HG03354 (cell line): ENCODE measurements around the gene ITPRIPL2.

Source experiments
- ATAC-seq: cut with Tn5 transposase; IDR thresholded peaks from one replicate; pipeline ENCODE4 v1.9.1; 2021; ENCODE audit warnings: mild to moderate bottlenecking; ENCODE audit not compliant: unreplicated experiment, poor library complexity, severe bottlenecking

Gene ITPRIPL2

DNA sequence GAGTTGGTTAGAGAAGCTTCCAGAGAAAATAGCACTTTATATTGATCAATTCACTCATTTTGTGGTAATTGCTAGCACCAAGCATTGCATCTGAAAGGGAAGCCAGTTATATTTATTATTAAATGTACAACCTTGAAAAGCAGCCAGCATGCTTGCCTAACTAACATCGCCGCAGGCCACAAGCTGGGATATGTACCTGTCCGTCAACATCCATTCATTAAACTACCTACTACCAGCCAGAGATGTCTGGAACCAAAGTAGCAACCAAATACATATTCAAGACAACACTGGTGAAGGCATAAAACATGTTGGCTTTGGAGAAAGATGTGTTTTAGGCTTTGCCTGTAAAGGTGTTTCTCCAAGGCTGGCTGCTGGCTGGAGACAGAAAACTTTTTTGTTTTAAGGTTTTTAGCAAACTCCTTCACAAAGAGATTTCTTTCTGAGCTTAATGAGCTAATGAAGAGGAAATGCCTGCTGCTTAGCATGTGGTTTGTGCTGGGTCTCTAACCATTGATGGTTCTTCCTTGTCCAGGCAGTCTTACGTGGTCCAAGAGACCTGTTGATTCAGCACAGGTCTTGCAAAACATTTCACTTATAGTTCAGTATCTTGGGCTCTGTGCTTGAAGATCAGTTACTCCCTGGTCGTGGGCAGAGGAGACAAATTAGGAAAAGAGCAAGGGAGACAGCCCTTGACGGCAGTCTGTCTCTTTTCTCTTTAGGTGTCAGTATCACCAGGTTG is 3.1 kb downstream of the ITPRIPL2 start:
- ATAC-seq: no peak

- ATAC-seq: no peak
Observed at GRCh38 chr16:19118938-19119431, 5.2 kb downstream of the ITPRIPL2 start.

- ATAC-seq: no peak
Observed at GRCh38 chr16:19119564-19119963, 5.8 kb downstream of the ITPRIPL2 start.

- ATAC-seq: no peak
Observed at GRCh38 chr16:19123535-19124178, 9.9 kb downstream of the ITPRIPL2 start.

DNA sequence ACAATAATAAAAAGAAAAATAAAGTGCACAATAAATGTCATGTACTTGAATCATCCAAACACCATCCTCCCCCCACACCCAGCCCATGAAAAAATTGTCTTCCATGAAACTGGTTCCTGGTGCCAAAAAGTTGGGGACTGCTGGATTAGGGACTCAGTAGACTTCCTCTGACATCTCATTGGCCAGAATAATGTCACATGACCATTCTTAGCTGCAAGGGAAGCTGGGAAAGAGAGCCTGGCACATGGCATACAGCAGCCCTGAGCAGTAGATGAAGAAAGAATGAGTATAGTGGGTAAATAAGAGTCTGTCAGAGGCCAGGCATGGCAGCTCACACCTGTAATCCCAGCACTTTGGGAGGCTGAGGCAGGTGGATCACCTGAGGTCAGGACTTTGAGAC is 12.5 kb downstream of the ITPRIPL2 start:
- no peak for ATAC-seq

- ATAC-seq: peak; percentile 31
Observed at GRCh38 chr16:19127205-19127604, 13.4 kb downstream of the ITPRIPL2 start.

DNA sequence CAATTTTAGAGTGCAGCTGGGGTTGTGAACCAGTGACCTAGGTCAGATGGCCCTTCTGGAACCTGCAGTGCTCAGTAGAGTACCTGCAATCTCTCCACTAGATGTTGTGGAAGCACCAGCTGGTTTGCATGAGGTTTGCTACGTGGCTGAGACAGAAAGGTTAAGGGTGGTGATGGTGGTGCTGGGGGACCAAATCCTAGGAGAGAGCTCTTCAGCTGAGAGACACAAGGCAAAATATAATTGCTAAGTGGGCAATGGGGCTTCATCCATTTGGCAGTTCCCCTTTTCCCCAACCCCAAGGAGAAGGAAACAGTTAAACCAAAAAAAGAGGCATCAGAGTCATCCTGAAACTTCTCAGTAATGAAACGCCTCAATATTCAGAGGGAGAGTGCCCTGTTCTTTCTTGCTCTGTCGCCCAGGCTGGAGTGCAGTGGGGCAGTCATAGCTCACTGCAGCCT is 13.9 kb downstream of the ITPRIPL2 start:
- peak; percentile 56 for ATAC-seq

- ATAC-seq: no peak
Observed at GRCh38 chr16:19128454-19129200, 14.9 kb downstream of the ITPRIPL2 start.

DNA sequence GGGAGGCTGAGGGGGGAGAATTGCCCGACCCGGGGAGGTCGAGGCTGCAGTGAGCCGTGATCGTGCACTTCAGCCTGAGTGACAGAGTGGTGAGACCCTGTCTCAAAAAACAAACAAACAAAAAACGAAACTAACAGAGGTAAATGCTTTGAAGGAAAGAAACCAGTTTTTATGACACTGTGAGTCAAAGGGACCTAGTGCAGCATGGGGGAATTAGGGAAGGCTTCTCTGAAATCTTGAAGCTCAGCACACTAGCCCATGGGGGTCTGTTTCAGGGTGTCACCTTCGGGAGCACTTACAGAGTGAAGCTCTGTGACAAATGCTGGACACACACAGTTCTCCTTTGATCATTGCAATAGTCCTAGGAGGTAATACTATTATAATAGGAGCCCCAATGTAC is 16.6 kb downstream of the ITPRIPL2 start:
- no peak for ATAC-seq

- ATAC-seq: no peak
Observed at GRCh38 chr16:19130852-19131824, 17.4 kb downstream of the ITPRIPL2 start.

- ATAC-seq: no peak
Observed at GRCh38 chr16:19131825-19132218, 18.1 kb downstream of the ITPRIPL2 start.

DNA sequence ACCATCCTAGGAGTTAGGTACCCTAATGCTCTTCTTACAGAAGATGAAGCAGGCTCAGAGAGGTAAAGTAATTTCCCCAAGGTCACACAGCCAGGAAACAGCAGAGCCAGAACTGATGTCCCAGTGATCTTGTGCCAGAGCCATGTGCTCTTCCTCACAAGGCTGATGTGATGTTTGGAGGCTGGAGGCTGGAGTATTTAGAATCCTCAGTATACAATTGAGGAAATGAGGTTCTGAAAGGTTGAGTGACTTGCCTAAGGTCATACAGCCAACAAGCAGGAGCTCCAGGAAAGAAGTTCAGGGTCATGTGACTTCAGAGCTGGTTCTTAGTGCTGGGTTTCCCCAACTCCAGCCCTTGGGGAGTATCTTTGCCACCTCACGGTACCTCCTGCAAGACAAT is 18.5 kb downstream of the ITPRIPL2 start:
- ATAC-seq: no peak

- ATAC-seq: no peak
Observed at GRCh38 chr16:19132898-19133297, 19.1 kb downstream of the ITPRIPL2 start.

DNA sequence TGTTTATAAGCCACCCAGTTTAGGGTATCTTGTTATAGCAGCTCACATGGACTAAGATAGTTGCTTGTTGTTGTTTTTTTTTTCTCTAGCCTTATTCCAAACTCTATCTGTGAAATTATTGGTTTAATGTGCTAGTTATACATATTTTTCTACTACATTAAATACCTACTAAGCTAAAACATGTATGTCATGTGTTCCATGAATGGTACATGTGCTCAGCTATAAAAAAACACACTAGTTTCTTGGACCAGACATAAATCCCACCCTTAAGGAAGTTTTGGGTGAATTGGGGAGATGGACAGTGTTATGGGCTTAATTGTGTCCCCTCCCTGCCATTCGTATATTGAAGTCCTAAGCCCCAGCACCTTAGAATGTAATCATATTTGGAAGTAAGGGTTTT is 19.8 kb downstream of the ITPRIPL2 start:
- ATAC-seq: no peak

DNA sequence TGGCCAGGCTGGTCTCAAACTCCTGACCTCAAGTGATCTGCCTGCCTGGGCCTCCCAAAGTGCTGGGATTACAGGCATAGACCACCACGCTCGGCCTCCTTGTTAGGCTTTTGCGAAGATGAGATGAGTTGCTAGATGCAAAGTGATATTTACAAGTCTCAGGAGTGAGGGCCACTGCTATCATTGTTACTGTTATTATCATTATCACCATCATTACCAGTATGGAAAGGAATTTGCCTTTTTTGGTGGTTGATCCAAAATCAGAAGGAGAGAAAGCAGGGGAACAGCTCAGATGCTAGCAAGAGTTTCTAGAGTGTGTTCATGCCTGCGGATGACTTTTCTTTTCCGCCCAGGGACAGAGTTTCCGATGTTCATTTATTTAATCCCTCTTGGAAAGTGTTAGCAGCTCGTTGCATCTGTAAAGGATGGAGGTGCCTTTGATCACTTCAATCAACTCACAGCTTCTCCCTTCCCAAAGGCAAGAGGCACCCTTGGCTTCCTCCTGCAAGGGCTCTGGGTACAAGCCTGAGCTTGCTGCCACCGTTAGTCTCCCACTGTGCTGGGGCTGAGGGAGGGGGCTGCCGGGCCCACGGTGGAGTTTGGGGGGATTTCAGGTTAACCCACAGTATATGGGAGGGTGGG is 21.6 kb downstream of the ITPRIPL2 start:
- no peak for ATAC-seq

GRCh38 chr16:19135896-19136438 is 22.2 kb downstream of the ITPRIPL2 start:
- no peak for ATAC-seq

- no peak for ATAC-seq
Observed at GRCh38 chr16:19136549-19137196, 22.9 kb downstream of the ITPRIPL2 start.
